Measurements from ENCODE around the gene FAM156B. TPM values are rescaled to one million over a fixed set of nuclear protein-coding genes. Genes with fewer than 3 reads are reported as not detected.
"Not testable (repeated sequence)": the region's sequence is repeated elsewhere in the genome, so short reads cannot be mapped to it uniquely, and the experiment has no call there.

FAM156B gene
- total RNA-seq, 2 donors from 2014 or later: 8.0 to 44.8 TPM

DNA sequence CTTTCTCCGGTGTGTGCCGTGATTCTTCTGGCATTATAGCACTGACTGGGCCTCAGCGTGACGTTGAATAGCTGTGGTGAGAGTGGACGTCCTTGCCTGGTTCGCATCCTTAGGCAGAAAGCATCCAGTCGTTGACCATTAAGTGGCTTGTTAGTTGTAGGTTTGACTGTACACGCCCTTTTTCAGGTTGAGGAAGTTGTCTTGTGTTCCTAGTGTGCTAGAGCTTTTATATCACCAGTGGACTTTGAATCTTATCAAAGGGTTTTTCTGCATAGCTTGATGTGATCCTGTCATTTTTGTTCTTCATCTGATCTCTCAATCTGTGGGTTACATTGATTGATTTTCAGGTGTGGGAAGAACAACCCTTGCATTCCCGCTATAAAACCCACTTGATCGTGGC, 8.4 kb downstream of the FAM156B start:
- H3K27me3 ChIP-seq; H3K4me1 ChIP-seq; H3K36me3 ChIP-seq (replicated peaks in 1 of 2; ENCODE audit: insufficient read depth in 1 of 2, low read depth in 2 of 2); ATAC-seq; DNase-seq; intact Hi-C loops (cut with DNase I); H3K27ac ChIP-seq; H3K4me3 ChIP-seq; H3K9me3 ChIP-seq: not testable (repeated sequence)
- no CpG with 5 or more reads among the region's 10 CpGs for WGBS, 2 donors

DNA sequence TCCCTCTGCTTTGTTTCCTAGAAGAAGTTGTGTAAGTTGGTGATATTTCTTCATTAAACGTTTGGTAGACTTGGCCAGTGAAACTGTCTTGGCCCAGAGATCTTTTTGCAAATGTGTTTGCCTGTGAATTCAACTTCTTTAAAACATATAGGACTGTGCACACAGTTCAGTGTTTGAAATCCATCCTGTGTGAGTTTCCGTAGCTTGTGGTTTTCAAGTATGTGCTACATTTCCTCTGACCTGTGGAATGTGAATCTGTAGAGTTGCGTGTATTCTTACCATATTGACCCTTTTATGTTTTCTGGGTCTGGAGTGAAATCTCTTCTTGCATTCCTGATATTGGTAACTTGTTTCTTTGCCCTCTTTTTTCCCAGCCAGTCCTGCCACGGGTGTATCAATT, 8.9 kb downstream of the FAM156B start:
- intact Hi-C loops (cut with DNase I); H3K36me3 ChIP-seq (replicated peaks in 1 of 2; ENCODE audit: insufficient read depth in 1 of 2, low read depth in 2 of 2); H3K4me1 ChIP-seq; ATAC-seq; H3K27me3 ChIP-seq; DNase-seq; H3K27ac ChIP-seq; H3K9me3 ChIP-seq; H3K4me3 ChIP-seq: not testable (repeated sequence)
- no CpG with 5 or more reads among the region's 4 CpGs for WGBS, 2 donors

DNA sequence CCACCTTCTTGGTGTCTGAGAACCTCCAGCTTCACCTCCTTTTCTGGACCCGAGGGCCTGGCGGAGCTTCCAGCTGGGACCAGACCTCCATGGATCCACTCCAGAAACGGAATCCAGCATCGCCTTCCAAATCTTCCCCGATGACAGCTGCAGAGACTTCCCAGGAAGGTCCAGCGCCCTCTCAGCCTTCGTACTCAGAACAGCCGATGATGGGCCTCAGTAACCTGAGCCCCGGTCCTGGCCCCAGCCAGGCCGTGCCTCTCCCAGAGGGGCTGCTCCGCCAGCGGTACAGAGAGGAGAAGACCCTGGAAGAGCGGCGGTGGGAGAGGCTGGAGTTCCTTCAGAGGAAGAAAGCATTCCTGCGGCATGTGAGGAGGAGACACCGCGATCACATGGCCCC, 10.0 kb downstream of the FAM156B start:
- WGBS, 2 donors: no CpG with 5 or more reads among the region's 17 CpGs
- H3K9me3 ChIP-seq: not testable (repeated sequence)

DNA sequence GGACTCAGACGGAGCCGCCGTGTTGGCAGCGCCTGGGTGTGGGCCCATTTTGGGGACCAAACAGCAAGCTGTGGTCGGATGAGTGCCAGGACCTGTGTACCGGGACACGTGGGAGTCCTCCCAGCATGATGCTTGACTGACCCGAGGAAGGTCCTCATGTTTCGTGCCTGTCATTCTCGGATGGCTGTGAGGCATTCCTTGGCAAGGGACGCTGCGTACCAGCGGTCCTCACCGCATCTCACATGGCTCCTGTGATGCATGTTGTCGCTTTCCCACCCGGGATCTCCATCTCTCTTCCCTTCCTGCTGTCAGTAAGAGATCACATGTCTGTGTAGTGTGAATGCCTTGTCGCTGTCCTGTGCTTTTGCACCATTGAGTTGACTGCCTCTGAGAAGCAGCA, 10.8 kb downstream of the FAM156B start:
- intact Hi-C loops (cut with DNase I); H3K4me1 ChIP-seq; DNase-seq; H3K9me3 ChIP-seq; H3K4me3 ChIP-seq; H3K27me3 ChIP-seq; H3K36me3 ChIP-seq (replicated peaks in 1 of 2; ENCODE audit: insufficient read depth in 1 of 2, low read depth in 2 of 2); ATAC-seq; H3K27ac ChIP-seq: not testable (repeated sequence)
- WGBS, 2 donors: no CpG with 5 or more reads among the region's 17 CpGs

More for the DNA sequence above, 10.0 kb downstream of the FAM156B start:
- H3K36me3 ChIP-seq (replicated peaks in 1 of 2; ENCODE audit: insufficient read depth in 1 of 2, low read depth in 2 of 2); ATAC-seq; H3K4me3 ChIP-seq; DNase-seq; intact Hi-C loops (cut with DNase I); H3K27me3 ChIP-seq; H3K4me1 ChIP-seq; H3K27ac ChIP-seq: not testable (repeated sequence)

DNA sequence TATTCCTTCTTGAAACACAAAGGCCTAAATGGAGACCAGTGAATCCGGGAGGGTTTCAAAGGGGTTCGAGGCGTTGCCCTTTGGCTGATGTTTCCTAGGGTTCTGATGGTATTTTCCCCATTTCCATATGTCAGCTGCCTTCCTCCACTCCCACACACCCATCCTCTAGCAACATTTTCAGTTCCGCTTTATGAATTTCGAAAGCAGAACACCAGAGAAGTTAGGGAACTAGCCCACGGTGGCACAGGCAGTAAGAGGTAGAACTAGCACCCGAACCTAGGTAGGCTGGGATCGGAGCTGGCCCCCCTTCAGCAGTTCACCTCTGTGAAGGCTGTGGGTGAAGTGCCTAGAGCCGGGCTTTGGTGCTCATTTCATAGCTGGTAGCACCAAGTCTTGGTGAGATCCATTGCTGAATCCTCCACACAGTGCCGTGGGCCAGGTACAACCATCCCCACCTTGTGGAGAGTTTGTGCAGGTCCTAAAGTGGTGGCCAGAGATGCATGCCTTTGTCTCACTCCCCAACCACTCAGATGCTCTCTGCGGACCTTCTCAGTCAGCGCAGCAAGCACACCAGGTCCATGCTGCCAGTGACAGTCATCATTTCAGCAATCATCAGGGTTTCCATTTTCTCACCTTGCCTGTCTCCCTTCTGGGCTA, 12.3 kb downstream of the FAM156B start:
- intact Hi-C loops (cut with DNase I); ATAC-seq; H3K27ac ChIP-seq; H3K36me3 ChIP-seq (replicated peaks in 1 of 2; ENCODE audit: insufficient read depth in 1 of 2, low read depth in 2 of 2); H3K9me3 ChIP-seq; H3K27me3 ChIP-seq; H3K4me1 ChIP-seq; H3K4me3 ChIP-seq; DNase-seq: not testable (repeated sequence)
- WGBS, 2 donors: no CpG with 5 or more reads among the region's 12 CpGs

DNA sequence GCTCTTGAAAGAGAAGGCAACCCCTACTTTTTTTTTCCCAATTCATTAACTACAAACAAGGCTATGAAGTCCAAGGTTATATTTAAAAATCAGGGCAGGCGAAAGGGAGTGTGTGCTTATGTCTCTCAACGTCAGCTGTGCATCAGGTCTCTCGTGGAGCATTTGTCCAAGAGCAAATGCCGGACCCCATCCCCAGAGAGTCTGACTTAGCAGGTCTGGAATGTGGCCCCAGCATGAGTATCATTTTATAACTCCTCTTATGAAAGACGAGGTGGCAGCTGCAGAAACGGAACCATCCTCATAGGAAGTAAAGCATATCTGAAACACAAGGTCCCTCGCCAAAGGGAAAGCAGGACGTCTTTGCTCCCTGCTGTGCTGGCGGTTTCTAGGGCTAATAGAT, 16.6 kb downstream of the FAM156B start:
- intact Hi-C loops (cut with DNase I); H3K27ac ChIP-seq; H3K9me3 ChIP-seq; H3K4me1 ChIP-seq; H3K36me3 ChIP-seq (replicated peaks in 1 of 2; ENCODE audit: insufficient read depth in 1 of 2, low read depth in 2 of 2); DNase-seq; H3K4me3 ChIP-seq; H3K27me3 ChIP-seq; ATAC-seq: not testable (repeated sequence)
- no CpG with 5 or more reads among the region's 9 CpGs for WGBS, 2 donors

DNA sequence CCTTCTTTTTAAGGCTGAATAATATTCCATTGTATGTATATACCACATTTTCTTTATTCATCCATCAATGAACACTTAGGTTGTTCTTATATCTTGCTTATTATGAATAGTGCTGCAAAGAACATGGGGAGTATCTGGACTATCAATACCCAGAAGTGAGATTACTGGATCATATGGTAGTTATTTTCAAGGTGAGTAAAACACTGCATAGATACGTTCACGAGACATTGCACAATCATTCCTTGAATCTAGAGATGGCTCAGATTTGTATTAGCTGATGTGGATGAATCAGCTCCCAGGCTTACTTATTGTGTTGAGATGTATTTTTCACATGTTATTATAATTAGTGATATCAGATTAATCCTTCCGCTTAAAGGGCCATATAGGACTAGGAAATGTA, 17.6 kb downstream of the FAM156B start:
- DNase-seq; H3K4me1 ChIP-seq; H3K9me3 ChIP-seq; H3K27me3 ChIP-seq; ATAC-seq; intact Hi-C loops (cut with DNase I); H3K4me3 ChIP-seq; H3K36me3 ChIP-seq (replicated peaks in 1 of 2; ENCODE audit: insufficient read depth in 1 of 2, low read depth in 2 of 2); H3K27ac ChIP-seq: not testable (repeated sequence)
- WGBS, 2 donors: no CpG with 5 or more reads among the region's 3 CpGs

DNA sequence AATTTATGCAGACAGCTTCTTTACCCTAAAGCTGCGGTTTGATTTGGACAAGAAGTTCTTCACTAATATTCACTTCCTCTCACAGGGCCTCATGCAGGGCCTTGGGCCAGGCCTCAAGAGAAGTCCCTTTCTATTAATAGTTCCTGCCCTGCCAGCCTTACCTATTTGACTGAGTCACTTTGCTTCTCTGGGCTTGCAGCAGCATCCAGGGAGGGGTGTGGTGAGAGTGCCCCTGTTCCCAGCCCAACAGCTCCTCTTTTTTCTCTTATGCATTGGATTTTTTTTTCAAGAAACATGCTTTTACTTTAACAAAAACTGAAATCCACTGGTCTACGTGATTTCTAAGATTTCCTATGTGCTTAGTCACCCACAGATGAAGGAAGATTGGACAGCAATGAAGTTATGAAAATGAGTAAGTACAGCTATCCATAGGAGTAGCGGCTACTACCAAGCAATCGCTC, 26.7 kb downstream of the FAM156B start:
- intact Hi-C loops (cut with DNase I): no loop called here
- no peak for ATAC-seq

DNA sequence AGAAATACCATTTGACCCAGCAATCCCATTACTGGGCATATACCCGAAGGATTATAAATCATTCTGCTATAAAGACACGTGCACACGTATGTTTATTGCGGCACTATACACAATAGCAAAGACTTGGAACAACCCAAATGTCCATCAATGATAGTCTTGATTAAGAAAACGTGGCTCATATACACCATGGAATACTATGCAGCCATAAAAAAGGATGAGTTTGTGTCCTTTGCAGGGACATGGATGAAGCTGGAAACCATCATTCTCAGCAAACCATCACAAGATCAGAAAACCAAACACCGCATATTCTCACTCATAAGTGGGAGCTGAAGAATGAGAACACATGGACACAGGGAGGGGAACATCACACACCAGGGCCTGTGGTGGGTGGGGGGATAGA, 33.1 kb downstream of the FAM156B start:
- H3K9me3 ChIP-seq; H3K4me1 ChIP-seq; H3K4me3 ChIP-seq; DNase-seq; H3K27me3 ChIP-seq; H3K27ac ChIP-seq; ATAC-seq; intact Hi-C loops (cut with DNase I); H3K36me3 ChIP-seq (replicated peaks in 1 of 2; ENCODE audit: insufficient read depth in 1 of 2, low read depth in 2 of 2): not testable (repeated sequence)
- 89% methylated on average over 6 of the region's 6 CpGs for WGBS, 2 donors

More for the DNA sequence above, 26.7 kb downstream of the FAM156B start:
- WGBS, 2 donors: 17 to 45% methylated on average over 4 of the region's 4 CpGs
- Histone ChIP-seq H3K9me3 (no peaks in the 10 kb centered on the region), H3K4me1 (no peaks in the 10 kb centered on the region), H3K27ac (peak overlapping the region in 1 of 4 donors; percentile 47), H3K27me3 (no peaks in the 10 kb centered on the region), H3K4me3 (no peak overlapping the region), H3K36me3 (replicated peaks in 1 of 2; ENCODE audit: insufficient read depth in 1 of 2, low read depth in 2 of 2) (no peaks in the 10 kb centered on the region)
- DNase-seq: peak in 3 of 4 donors; percentile 41 to 55 (median 43)
- no peak for TF ChIP-seq POLR2A (IDR thresholded peaks at IDR 0.05)
- TF ChIP-seq, protein P1, sequence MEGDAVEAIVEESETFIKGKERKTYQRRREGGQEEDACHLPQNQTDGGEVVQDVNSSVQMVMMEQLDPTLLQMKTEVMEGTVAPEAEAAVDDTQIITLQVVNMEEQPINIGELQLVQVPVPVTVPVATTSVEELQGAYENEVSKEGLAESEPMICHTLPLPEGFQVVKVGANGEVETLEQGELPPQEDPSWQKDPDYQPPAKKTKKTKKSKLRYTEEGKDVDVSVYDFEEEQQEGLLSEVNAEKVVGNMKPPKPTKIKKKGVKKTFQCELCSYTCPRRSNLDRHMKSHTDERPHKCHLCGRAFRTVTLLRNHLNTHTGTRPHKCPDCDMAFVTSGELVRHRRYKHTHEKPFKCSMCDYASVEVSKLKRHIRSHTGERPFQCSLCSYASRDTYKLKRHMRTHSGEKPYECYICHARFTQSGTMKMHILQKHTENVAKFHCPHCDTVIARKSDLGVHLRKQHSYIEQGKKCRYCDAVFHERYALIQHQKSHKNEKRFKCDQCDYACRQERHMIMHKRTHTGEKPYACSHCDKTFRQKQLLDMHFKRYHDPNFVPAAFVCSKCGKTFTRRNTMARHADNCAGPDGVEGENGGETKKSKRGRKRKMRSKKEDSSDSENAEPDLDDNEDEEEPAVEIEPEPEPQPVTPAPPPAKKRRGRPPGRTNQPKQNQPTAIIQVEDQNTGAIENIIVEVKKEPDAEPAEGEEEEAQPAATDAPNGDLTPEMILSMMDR (IDR thresholded peaks at IDR 0.05): no peak

Data from body of pancreas (tissue), 4 donors.